Prostate gland (tissue), 2 donors: ENCODE measurements around the gene PLAAT5.

Experiments
- CTCF ChIP-seq, 4 experiments: fragments of 200-600 bp in 2 of 4; fragments of 450-650 bp in 2 of 4; sonication (generic) in 2 of 4; IDR thresholded peaks; 1 replicate in 3 of 4; 2 replicates in 1 of 4; pipeline ENCODE4 v1.5.1; 2016 to 2019; ENCODE audit warnings: antibody characterized with exemption in 4 of 4, mild to moderate bottlenecking in 2 of 4, moderate library complexity in 2 of 4
- POLR2A ChIP-seq: fragments of 450-650 bp; IDR thresholded peaks from one replicate; pipeline ENCODE4 v1.6.1; 2016; ENCODE audit warnings: antibody characterized with exemption, mild to moderate bottlenecking
- POLR2AphosphoS5 ChIP-seq: sonication (generic); formaldehyde crosslinking; IDR thresholded peaks from one replicate; pipeline ENCODE4 v1.6.1; 2017; ENCODE audit warnings: antibody characterized with exemption

GRCh38 chr11:63491240-63491587 is 247 bp upstream of the PLAAT5 start:
- TF ChIP-seq CTCF (IDR thresholded peaks at IDR 0.05) (no peak), POLR2A (no peak), POLR2AphosphoS5 (no peak)
